Measurements from ENCODE around the gene ITGB1BP1. TPM values are rescaled to one million over a fixed set of nuclear protein-coding genes. Genes with fewer than 3 reads are reported as not detected.

The ITGB1BP1 gene
- polyA plus RNA-seq (2012; ENCODE audit: missing spikeins) = 103 TPM

GRCh38 chr2:9423100-9423921 lies at the start of gene ITGB1BP1, which contains the start of gene CPSF3:
Gene ITGB1BP1 (minus strand): TSS chr2:9423528. CDS start chr2:9418697, 4,831 bp downstream.
Gene CPSF3 (plus strand): TSS chr2:9423654. CDS start chr2:9423774, 120 bp downstream.
- FAIRE-seq (peak; percentile 97), DNase-seq (ENCODE audit: insufficient read length) (peak; percentile 98)
- peak; percentile 78 for TF ChIP-seq POLR2A (IDR thresholded peaks at IDR 0.05; ENCODE audit: low read depth, low read length)
- TF ChIP-seq TAF1 (IDR thresholded peaks at IDR 0.05; ENCODE audit: borderline replicate concordance, low read depth, low read length) = peak; percentile 44; the same call in 1 of the 2 replicates
- TF ChIP-seq POLR2AphosphoS5 (IDR thresholded peaks at IDR 0.05; ENCODE audit: low read depth, low read length) = peak; percentile 66

- DNase-seq (ENCODE audit: insufficient read length) (no peak), FAIRE-seq (no peak)
- TF ChIP-seq POLR2AphosphoS5 (IDR thresholded peaks at IDR 0.05; ENCODE audit: low read depth, low read length) (no peak), TAF1 (IDR thresholded peaks at IDR 0.05; ENCODE audit: borderline replicate concordance, low read depth, low read length) (no peak), POLR2A (IDR thresholded peaks at IDR 0.05; ENCODE audit: low read depth, low read length) (no peak)
Observed at GRCh38 chr2:9472511-9472910, 49.2 kb upstream of the ITGB1BP1 start.

GRCh38 chr2:9471206-9471605 lies 47.9 kb upstream of the ITGB1BP1 start:
- TF ChIP-seq TAF1 (IDR thresholded peaks at IDR 0.05; ENCODE audit: borderline replicate concordance, low read depth, low read length) = no peak
- TF ChIP-seq POLR2A (IDR thresholded peaks at IDR 0.05; ENCODE audit: low read depth, low read length) = no peak
- no peak for TF ChIP-seq POLR2AphosphoS5 (IDR thresholded peaks at IDR 0.05; ENCODE audit: low read depth, low read length)
- FAIRE-seq (no peak), DNase-seq (ENCODE audit: insufficient read length) (no peak)

- no peak for TF ChIP-seq POLR2A (IDR thresholded peaks at IDR 0.05; ENCODE audit: low read depth, low read length)
- TF ChIP-seq POLR2AphosphoS5 (IDR thresholded peaks at IDR 0.05; ENCODE audit: low read depth, low read length) = no peak
- no peak for TF ChIP-seq TAF1 (IDR thresholded peaks at IDR 0.05; ENCODE audit: borderline replicate concordance, low read depth, low read length)
- FAIRE-seq (no peak), DNase-seq (ENCODE audit: insufficient read length) (no peak)
Observed at GRCh38 chr2:9467687-9468086, 44.4 kb upstream of the ITGB1BP1 start.

GRCh38 chr2:9466147-9466683 lies 42.9 kb upstream of the ITGB1BP1 start:
- TF ChIP-seq TAF1 (IDR thresholded peaks at IDR 0.05; ENCODE audit: borderline replicate concordance, low read depth, low read length) (no peak), POLR2AphosphoS5 (IDR thresholded peaks at IDR 0.05; ENCODE audit: low read depth, low read length) (no peak; the same call in 1 of the 2 replicates), POLR2A (IDR thresholded peaks at IDR 0.05; ENCODE audit: low read depth, low read length) (no peak)
- no peak for FAIRE-seq
- no peak for DNase-seq (ENCODE audit: insufficient read length)

- TF ChIP-seq TAF1 (IDR thresholded peaks at IDR 0.05; ENCODE audit: borderline replicate concordance, low read depth, low read length) (no peak), POLR2A (IDR thresholded peaks at IDR 0.05; ENCODE audit: low read depth, low read length) (no peak)
- DNase-seq (ENCODE audit: insufficient read length) (no peak), FAIRE-seq (no peak)
Observed at GRCh38 chr2:9465170-9465569, 41.8 kb upstream of the ITGB1BP1 start.

- no peak for DNase-seq (ENCODE audit: insufficient read length)
- FAIRE-seq = no peak
- TF ChIP-seq POLR2A (IDR thresholded peaks at IDR 0.05; ENCODE audit: low read depth, low read length) = no peak
- TF ChIP-seq TAF1 (IDR thresholded peaks at IDR 0.05; ENCODE audit: borderline replicate concordance, low read depth, low read length) = no peak
- TF ChIP-seq POLR2AphosphoS5 (IDR thresholded peaks at IDR 0.05; ENCODE audit: low read depth, low read length) = no peak
Observed at GRCh38 chr2:9463698-9464034, 40.3 kb upstream of the ITGB1BP1 start.

GRCh38 chr2:9462886-9463697 lies 39.8 kb upstream of the ITGB1BP1 start:
- no peak for FAIRE-seq
- no peak for DNase-seq (ENCODE audit: insufficient read length)
- TF ChIP-seq TAF1 (IDR thresholded peaks at IDR 0.05; ENCODE audit: borderline replicate concordance, low read depth, low read length) (no peak), POLR2AphosphoS5 (IDR thresholded peaks at IDR 0.05; ENCODE audit: low read depth, low read length) (no peak), POLR2A (IDR thresholded peaks at IDR 0.05; ENCODE audit: low read depth, low read length) (no peak)

- FAIRE-seq (no peak), DNase-seq (ENCODE audit: insufficient read length) (no peak)
- TF ChIP-seq POLR2A (IDR thresholded peaks at IDR 0.05; ENCODE audit: low read depth, low read length) = no peak
- no peak for TF ChIP-seq POLR2AphosphoS5 (IDR thresholded peaks at IDR 0.05; ENCODE audit: low read depth, low read length)
- no peak for TF ChIP-seq TAF1 (IDR thresholded peaks at IDR 0.05; ENCODE audit: borderline replicate concordance, low read depth, low read length)
Observed at GRCh38 chr2:9462313-9462712, 39.0 kb upstream of the ITGB1BP1 start.

- FAIRE-seq (no peak), DNase-seq (ENCODE audit: insufficient read length) (no peak)
- no peak for TF ChIP-seq POLR2A (IDR thresholded peaks at IDR 0.05; ENCODE audit: low read depth, low read length)
Observed at GRCh38 chr2:9461079-9461478, 37.8 kb upstream of the ITGB1BP1 start.

GRCh38 chr2:9460441-9461017 lies 37.2 kb upstream of the ITGB1BP1 start:
- DNase-seq (ENCODE audit: insufficient read length) (no peak), FAIRE-seq (no peak)
- no peak for TF ChIP-seq POLR2AphosphoS5 (IDR thresholded peaks at IDR 0.05; ENCODE audit: low read depth, low read length)
- no peak for TF ChIP-seq POLR2A (IDR thresholded peaks at IDR 0.05; ENCODE audit: low read depth, low read length)
- no peak for TF ChIP-seq TAF1 (IDR thresholded peaks at IDR 0.05; ENCODE audit: borderline replicate concordance, low read depth, low read length)
